ENCODE measurements around the gene GDE1.

Gene GDE1

GRCh38 chr16:19517424-19518089, 4.3 kb downstream of the GDE1 start:
- Mint-ChIP-seq H3K4me3 (peak overlapping the region; percentile 30), H3K36me3 (ENCODE audit: low read depth) (peaks cover 40% of the 10 kb centered on the region), H3K27ac (peak overlapping the region; percentile 69), H3K9me3 (no peaks in the 10 kb centered on the region), H3K27me3 (ENCODE audit: low read depth) (no peaks in the 10 kb centered on the region), H3K4me1 (ENCODE audit: low read depth) (peaks cover 48% of the 10 kb centered on the region)
- DNase-seq (ENCODE audit: low spot score), result peak; percentile 34

GRCh38 chr16:19515757-19516156, 6.1 kb downstream of the GDE1 start:
- no peak for DNase-seq (ENCODE audit: low spot score)
- Mint-ChIP-seq H3K36me3 (ENCODE audit: low read depth) (peaks cover 51% of the 10 kb centered on the region), H3K27ac (no peak overlapping the region), H3K4me3 (no peak overlapping the region), H3K4me1 (ENCODE audit: low read depth) (peaks cover 40% of the 10 kb centered on the region), H3K9me3 (no peaks in the 10 kb centered on the region), H3K27me3 (ENCODE audit: low read depth) (no peaks in the 10 kb centered on the region)

GRCh38 chr16:19513377-19514053, 8.4 kb downstream of the GDE1 start:
- H3K9me3 Mint-ChIP-seq, result no peaks in the 10 kb centered on the region
- H3K4me3 Mint-ChIP-seq, result no peak overlapping the region
- peaks cover 53% of the 10 kb centered on the region for H3K36me3 Mint-ChIP-seq (ENCODE audit: low read depth)
- no peak overlapping the region for H3K27ac Mint-ChIP-seq
- no peak for DNase-seq (ENCODE audit: low spot score)
- H3K27me3 Mint-ChIP-seq (ENCODE audit: low read depth), result no peaks in the 10 kb centered on the region
- peaks cover 25% of the 10 kb centered on the region for H3K4me1 Mint-ChIP-seq (ENCODE audit: low read depth)

GRCh38 chr16:19512297-19512696, 9.6 kb downstream of the GDE1 start:
- Mint-ChIP-seq H3K4me1 (ENCODE audit: low read depth) (peaks cover 16% of the 10 kb centered on the region), H3K4me3 (no peak overlapping the region), H3K9me3 (no peaks in the 10 kb centered on the region), H3K27ac (no peak overlapping the region), H3K27me3 (ENCODE audit: low read depth) (no peaks in the 10 kb centered on the region), H3K36me3 (ENCODE audit: low read depth) (peaks cover 50% of the 10 kb centered on the region)
- no peak for DNase-seq (ENCODE audit: low spot score)

GRCh38 chr16:19507867-19508266, 14.0 kb downstream of the GDE1 start:
- H3K27ac Mint-ChIP-seq, result no peak overlapping the region
- no peak overlapping the region for H3K4me3 Mint-ChIP-seq
- H3K27me3 Mint-ChIP-seq (ENCODE audit: low read depth), result no peaks in the 10 kb centered on the region
- no peaks in the 10 kb centered on the region for H3K9me3 Mint-ChIP-seq
- H3K4me1 Mint-ChIP-seq (ENCODE audit: low read depth), result peaks cover 6% of the 10 kb centered on the region
- H3K36me3 Mint-ChIP-seq (ENCODE audit: low read depth), result peaks cover 46% of the 10 kb centered on the region
- DNase-seq (ENCODE audit: low spot score), result no peak

GRCh38 chr16:19506965-19507364, 14.9 kb downstream of the GDE1 start:
- Mint-ChIP-seq H3K9me3 (no peaks in the 10 kb centered on the region), H3K27me3 (ENCODE audit: low read depth) (no peaks in the 10 kb centered on the region), H3K4me1 (ENCODE audit: low read depth) (peaks cover 4% of the 10 kb centered on the region), H3K27ac (no peak overlapping the region), H3K36me3 (ENCODE audit: low read depth) (peaks cover 44% of the 10 kb centered on the region), H3K4me3 (no peak overlapping the region)
- no peak for DNase-seq (ENCODE audit: low spot score)

GRCh38 chr16:19505600-19506303, 16.1 kb downstream of the GDE1 start:
- DNase-seq (ENCODE audit: low spot score), result no peak
- H3K27me3 Mint-ChIP-seq (ENCODE audit: low read depth), result no peaks in the 10 kb centered on the region

GRCh38 chr16:19503461-19504075, 18.3 kb downstream of the GDE1 start:
- H3K9me3 Mint-ChIP-seq, result no peaks in the 10 kb centered on the region
- no peak overlapping the region for H3K4me3 Mint-ChIP-seq
- no peaks in the 10 kb centered on the region for H3K27me3 Mint-ChIP-seq (ENCODE audit: low read depth)
- H3K27ac Mint-ChIP-seq, result no peak overlapping the region
- DNase-seq (ENCODE audit: low spot score), result no peak
- H3K4me1 Mint-ChIP-seq (ENCODE audit: low read depth), result no peaks in the 10 kb centered on the region
- H3K36me3 Mint-ChIP-seq (ENCODE audit: low read depth), result peaks cover 51% of the 10 kb centered on the region

More at GRCh38 chr16:19505600-19506303, 16.1 kb downstream of the GDE1 start:
- Mint-ChIP-seq H3K27ac (no peak overlapping the region), H3K4me1 (ENCODE audit: low read depth) (no peaks in the 10 kb centered on the region), H3K36me3 (ENCODE audit: low read depth) (peaks cover 46% of the 10 kb centered on the region), H3K9me3 (no peaks in the 10 kb centered on the region), H3K4me3 (no peak overlapping the region)

GRCh38 chr16:19502395-19503131, 19.3 kb downstream of the GDE1 start:
- Mint-ChIP-seq H3K9me3 (no peaks in the 10 kb centered on the region), H3K36me3 (ENCODE audit: low read depth) (peaks cover 48% of the 10 kb centered on the region), H3K4me3 (no peak overlapping the region), H3K4me1 (ENCODE audit: low read depth) (no peaks in the 10 kb centered on the region), H3K27ac (no peak overlapping the region), H3K27me3 (ENCODE audit: low read depth) (no peaks in the 10 kb centered on the region)
- peak; percentile 45 for DNase-seq (ENCODE audit: low spot score)

- DNase-seq (ENCODE audit: low spot score), result no peak
- H3K27me3 Mint-ChIP-seq (ENCODE audit: low read depth), result no peaks in the 10 kb centered on the region
- no peak overlapping the region for H3K27ac Mint-ChIP-seq
- H3K36me3 Mint-ChIP-seq (ENCODE audit: low read depth), result peaks cover 32% of the 10 kb centered on the region
- no peaks in the 10 kb centered on the region for H3K4me1 Mint-ChIP-seq (ENCODE audit: low read depth)
- H3K9me3 Mint-ChIP-seq, result no peaks in the 10 kb centered on the region
- H3K4me3 Mint-ChIP-seq, result no peak overlapping the region
Observed at GRCh38 chr16:19499481-19499880, 22.4 kb downstream of the GDE1 start.

GRCh38 chr16:19499006-19499405, 22.9 kb downstream of the GDE1 start:
- no peak overlapping the region for H3K27ac Mint-ChIP-seq
- peaks cover 27% of the 10 kb centered on the region for H3K36me3 Mint-ChIP-seq (ENCODE audit: low read depth)
- no peaks in the 10 kb centered on the region for H3K27me3 Mint-ChIP-seq (ENCODE audit: low read depth)
- H3K4me1 Mint-ChIP-seq (ENCODE audit: low read depth), result peaks cover 2% of the 10 kb centered on the region
- H3K4me3 Mint-ChIP-seq, result no peak overlapping the region
- no peak for DNase-seq (ENCODE audit: low spot score)
- no peaks in the 10 kb centered on the region for H3K9me3 Mint-ChIP-seq

- no peaks in the 10 kb centered on the region for H3K9me3 Mint-ChIP-seq
- no peaks in the 10 kb centered on the region for H3K27me3 Mint-ChIP-seq (ENCODE audit: low read depth)
- no peak for DNase-seq (ENCODE audit: low spot score)
- H3K27ac Mint-ChIP-seq, result no peak overlapping the region
- peaks cover 19% of the 10 kb centered on the region for H3K36me3 Mint-ChIP-seq (ENCODE audit: low read depth)
- H3K4me1 Mint-ChIP-seq (ENCODE audit: low read depth), result peaks cover 10% of the 10 kb centered on the region
- H3K4me3 Mint-ChIP-seq, result no peak overlapping the region
Observed at GRCh38 chr16:19497176-19497575, 24.7 kb downstream of the GDE1 start.

GRCh38 chr16:19490619-19491018, 31.3 kb downstream of the GDE1 start:
- Mint-ChIP-seq H3K36me3 (ENCODE audit: low read depth) (no peaks in the 10 kb centered on the region), H3K4me1 (ENCODE audit: low read depth) (peaks cover 10% of the 10 kb centered on the region), H3K9me3 (no peaks in the 10 kb centered on the region), H3K27ac (no peak overlapping the region), H3K4me3 (no peak overlapping the region), H3K27me3 (ENCODE audit: low read depth) (no peaks in the 10 kb centered on the region)
- DNase-seq (ENCODE audit: low spot score), result no peak

Measured in T-helper 2 cell treated with Interferon-gamma antibody and Interleukin-4, amounts not matched to agents 5 μg/mL and 100 μg/mL, for 36 hours (primary cell).